BJ (cell line): ENCODE measurements around the gene TSPAN31. TPM values are rescaled to one million over a fixed set of nuclear protein-coding genes. Genes with fewer than 3 reads are reported as not detected.
"Not testable (repeated sequence)": the region's sequence is repeated elsewhere in the genome, so short reads cannot be mapped to it uniquely, and the experiment has no call there.

Experiments used
- CTCF ChIA-PET: fragments of 350-600 bp; formaldehyde crosslinking; extraction: SDS; loops from one replicate; lab custom pipeline; 2021; ENCODE audit warnings: antibody characterized with exemption, inconsistent platforms; lab: Yijun Ruan, JAX
- POLR2A ChIA-PET: fragments of 300-600 bp; sonication (Branson Sonifier 250); formaldehyde crosslinking; extraction: SDS; loops from one replicate; lab custom pipeline; 2021; ENCODE audit warnings: antibody characterized with exemption; lab: Charles Lee
- DNase-seq: peaks from one replicate; pipeline ENCODE4 v3.0.0-alpha.2; 2011; ENCODE audit warnings: low read depth
- H3K27me3 ChIP-seq: 2 replicates; pipeline ENCODE4 v1.6.0; 2011; ENCODE audit warnings: low read length; ENCODE audit not compliant: control insufficient read depth, insufficient read depth
- H3K36me3 ChIP-seq: 2 replicates; pipeline ENCODE4 v1.5.1; 2011; ENCODE audit warnings: low read length; ENCODE audit not compliant: control insufficient read depth, insufficient read depth
- H3K4me3 ChIP-seq: 2 replicates; pipeline ENCODE4 v1.5.1; 2011; ENCODE audit warnings: low read depth, mild to moderate bottlenecking, control low read depth, low read length
- CTCF ChIP-seq: IDR thresholded peaks from 2 replicates; pipeline ENCODE4 v1.5.1; 2011; ENCODE audit warnings: low read depth, mild to moderate bottlenecking, control low read depth, inconsistent platforms, low read length, moderate library complexity; ENCODE audit not compliant: insufficient read depth
- polyA plus RNA-seq: library from polyadenylated mRNA; depleted of rRNA; stranded (reverse); fragments of >200 nt; gene quantifications from 2 replicates; pipeline ENCODE4 v1.2.3, GENCODE V29; 2011

Gene TSPAN31
- polyA plus RNA-seq, 1 experiment, result 25.7 TPM

- no peak for TF ChIP-seq CTCF
- Histone ChIP-seq H3K4me3 (no peak overlapping the region), H3K36me3 (peaks cover 1% of the 10 kb centered on the region; the same call in 1 of the 2 replicates), H3K27me3 (no peaks in the 10 kb centered on the region)
- CTCF ChIA-PET, result interaction anchor here (0.7 to 1.6 kb wide), 3 partner anchors 14 to 48 kb away, joined by 3 to 7 read pairs (median 6); partner anchors contain the start of genes MARCHF9 and OS9
- DNase-seq, result no peak
- POLR2A ChIA-PET, result no interaction called here
Observed at GRCh38 chr12:57707250-57707649, 37.6 kb upstream of the TSPAN31 start.

GRCh38 chr12:57708296-57708695 lies 36.5 kb upstream of the TSPAN31 start:
- POLR2A ChIA-PET, result no interaction called here
- no peak for TF ChIP-seq CTCF

GRCh38 chr12:57712701-57713100 lies 32.1 kb upstream of the TSPAN31 start:
- Histone ChIP-seq H3K36me3 (peaks cover 12% of the 10 kb centered on the region), H3K27me3 (no peaks in the 10 kb centered on the region), H3K4me3 (no peak overlapping the region)
- ChIA-PET POLR2A (no interaction called here), CTCF (interaction anchor here (1.1 kb wide), 1 partner anchor 13 kb away, joined by 8 read pairs; no protein-coding TSS in a partner anchor)
- no peak for DNase-seq
- no peak for TF ChIP-seq CTCF

More at GRCh38 chr12:57708296-57708695, 36.5 kb upstream of the TSPAN31 start:
- DNase-seq, result no peak
- H3K4me3 ChIP-seq, result no peak overlapping the region
- H3K27me3 ChIP-seq, result no peaks in the 10 kb centered on the region
- CTCF ChIA-PET, result interaction anchor here (0.6 to 1.6 kb wide), 3 partner anchors 15 to 252 kb away, joined by 3 to 6 read pairs (median 3); partner anchors contain the start of gene OS9
- peaks cover 1% of the 10 kb centered on the region; the same call in 1 of the 2 replicates for H3K36me3 ChIP-seq

GRCh38 chr12:57713209-57713608 lies 31.6 kb upstream of the TSPAN31 start:
- TF ChIP-seq CTCF, result no peak
- no peaks in the 10 kb centered on the region for H3K27me3 ChIP-seq
- CTCF ChIA-PET, result interaction anchor here (1.1 to 1.2 kb wide), 2 partner anchors 11 to 13 kb away, joined by 3 to 8 read pairs; no protein-coding TSS in a partner anchor
- no peak overlapping the region for H3K4me3 ChIP-seq
- peaks cover 14% of the 10 kb centered on the region for H3K36me3 ChIP-seq
- POLR2A ChIA-PET, result no interaction called here
- no peak for DNase-seq

GRCh38 chr12:57715036-57715748 lies 29.6 kb upstream of the TSPAN31 start:
- DNase-seq, H3K4me3 ChIP-seq, POLR2A ChIA-PET, H3K27me3 ChIP-seq: not testable (repeated sequence)
- CTCF ChIA-PET, result interaction anchor here (3.2 kb wide), 1 partner anchor 11 kb away, joined by 17 read pairs; no protein-coding TSS in a partner anchor
- H3K36me3 ChIP-seq, result peaks cover 25% of the 10 kb centered on the region
